Measurements from ENCODE around the gene ELP5. TPM values are rescaled to one million over a fixed set of nuclear protein-coding genes. Genes with fewer than 3 reads are reported as not detected.

ELP5 gene
- total RNA-seq, 2 donors from 2014 or later = 34.4 to 77.9 TPM

GRCh38 chr17:7217113-7217987 is 34.7 kb upstream of the ELP5 start:
- Histone ChIP-seq H3K9me3 (no peaks in the 10 kb centered on the region), H3K4me3 (peak overlapping the region; percentile 16), H3K9ac (ENCODE audit: low read depth in 2 of 2, low read length in 2 of 2) (peak overlapping the region; percentile 43 to 51), H3K4me1 (peaks cover 14% of the 10 kb centered on the region), H3K27me3 (no peaks in the 10 kb centered on the region), H3K36me3 (peaks cover 2% of the 10 kb centered on the region), H3K27ac (peak overlapping the region; percentile 31)
- TF ChIP-seq CTCF (IDR thresholded peaks at IDR 0.05) = no peak
- intact Hi-C loops (cut with DNase I) = no loop called here
- DNase-seq = no peak

DNA sequence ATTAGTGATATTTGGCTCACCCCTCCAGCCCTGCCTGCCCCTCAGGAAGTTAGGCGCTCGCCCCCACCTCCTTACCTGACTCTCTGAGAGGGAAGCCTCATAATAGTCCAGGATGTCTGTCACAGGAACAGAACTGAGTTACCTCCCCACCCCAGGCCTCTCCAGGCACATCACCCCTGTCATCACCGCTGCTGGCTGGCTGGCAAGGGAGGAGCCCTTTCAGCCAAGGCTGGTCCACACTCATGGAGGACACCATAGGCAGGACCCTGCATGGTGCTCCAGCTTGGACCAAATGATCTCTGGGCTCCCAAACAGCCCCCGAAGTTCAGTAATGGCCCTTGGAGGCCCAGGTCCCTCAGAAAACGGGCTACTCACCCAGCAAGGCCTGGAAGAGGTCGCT is 33.8 kb upstream of the ELP5 start:
- Histone ChIP-seq H3K9ac (ENCODE audit: low read depth in 2 of 2, low read length in 2 of 2) (peak overlapping the region; percentile 28 to 51), H3K27ac (no peak overlapping the region), H3K36me3 (peaks cover 10% of the 10 kb centered on the region), H3K4me3 (no peak overlapping the region), H3K4me1 (peaks cover 14% of the 10 kb centered on the region), H3K27me3 (no peaks in the 10 kb centered on the region), H3K9me3 (no peaks in the 10 kb centered on the region)
- no peak for TF ChIP-seq CTCF (IDR thresholded peaks at IDR 0.05)
- intact Hi-C loops (cut with DNase I) = no loop called here
- no peak for DNase-seq

DNA sequence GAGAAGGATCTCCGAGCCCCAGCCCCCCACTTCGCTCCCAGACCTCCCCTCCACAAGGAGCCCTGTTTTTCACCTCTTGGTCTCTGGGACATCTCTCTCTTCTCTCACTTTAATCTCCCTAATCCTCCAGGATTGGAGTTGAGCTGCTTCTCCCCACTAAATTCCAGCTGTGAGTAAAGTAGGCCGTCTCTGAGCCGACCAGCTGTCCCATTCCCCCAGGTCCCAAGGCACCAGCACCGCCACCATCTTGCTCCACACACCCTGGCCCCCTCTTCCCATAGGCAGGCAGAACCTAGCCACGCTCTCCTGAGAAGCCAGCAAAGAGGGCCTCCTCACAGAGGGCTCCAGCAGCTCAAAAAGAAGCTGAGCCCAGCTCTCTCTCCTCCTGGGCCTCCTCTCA is 33.3 kb upstream of the ELP5 start:
- H3K9me3 ChIP-seq = no peaks in the 10 kb centered on the region
- no peak for DNase-seq
- H3K36me3 ChIP-seq = peaks cover 11% of the 10 kb centered on the region
- H3K9ac ChIP-seq (ENCODE audit: low read depth in 2 of 2, low read length in 2 of 2) = peak overlapping the region in 1 of 2 donors; percentile 77
- intact Hi-C loops (cut with DNase I) = no loop called here
- peak overlapping the region; percentile 99 for H3K27ac ChIP-seq
- peaks cover 14% of the 10 kb centered on the region for H3K4me1 ChIP-seq
- no peak for TF ChIP-seq CTCF (IDR thresholded peaks at IDR 0.05)
- H3K27me3 ChIP-seq = no peaks in the 10 kb centered on the region
- H3K4me3 ChIP-seq = no peak overlapping the region

DNA sequence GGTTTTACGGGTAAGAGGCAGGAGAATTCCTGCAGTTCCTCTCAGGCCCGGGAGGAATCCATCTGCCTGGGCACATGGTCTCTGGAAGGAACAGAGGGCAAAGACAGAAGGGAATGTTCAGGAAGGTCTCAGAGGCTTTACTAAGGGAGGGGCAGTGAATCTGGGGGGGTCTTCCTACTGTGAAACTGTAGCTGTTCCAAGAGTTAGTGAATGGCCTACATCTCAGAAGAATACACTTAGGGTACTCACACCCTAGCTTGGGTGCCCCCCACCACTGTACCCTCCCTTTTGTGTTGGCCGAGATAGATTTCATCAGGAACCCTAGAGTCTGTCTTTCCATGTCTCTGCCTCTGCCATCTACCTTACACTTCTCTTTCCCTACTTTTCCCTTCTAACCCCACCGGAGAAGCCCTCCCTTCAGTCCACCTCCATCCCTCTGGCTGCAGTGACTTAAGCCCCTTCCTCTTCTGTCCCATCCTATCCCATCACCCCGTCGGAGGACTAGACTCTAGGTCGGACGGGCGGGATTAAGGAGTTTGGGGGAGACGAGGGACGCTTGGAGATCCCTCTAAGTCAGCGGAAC is 32.7 kb upstream of the ELP5 start:
- H3K27me3 ChIP-seq = no peaks in the 10 kb centered on the region
- H3K9ac ChIP-seq (ENCODE audit: low read depth in 2 of 2, low read length in 2 of 2) = peak overlapping the region; percentile 77 to 97
- no peak for TF ChIP-seq CTCF (IDR thresholded peaks at IDR 0.05)
- H3K4me3 ChIP-seq = peak overlapping the region; percentile 96
- peak overlapping the region; percentile 99 for H3K27ac ChIP-seq
- peaks cover 14% of the 10 kb centered on the region for H3K4me1 ChIP-seq
- intact Hi-C loops (cut with DNase I) = no loop called here
- H3K36me3 ChIP-seq = peaks cover 11% of the 10 kb centered on the region
- no peak for DNase-seq
- H3K9me3 ChIP-seq = no peaks in the 10 kb centered on the region

DNA sequence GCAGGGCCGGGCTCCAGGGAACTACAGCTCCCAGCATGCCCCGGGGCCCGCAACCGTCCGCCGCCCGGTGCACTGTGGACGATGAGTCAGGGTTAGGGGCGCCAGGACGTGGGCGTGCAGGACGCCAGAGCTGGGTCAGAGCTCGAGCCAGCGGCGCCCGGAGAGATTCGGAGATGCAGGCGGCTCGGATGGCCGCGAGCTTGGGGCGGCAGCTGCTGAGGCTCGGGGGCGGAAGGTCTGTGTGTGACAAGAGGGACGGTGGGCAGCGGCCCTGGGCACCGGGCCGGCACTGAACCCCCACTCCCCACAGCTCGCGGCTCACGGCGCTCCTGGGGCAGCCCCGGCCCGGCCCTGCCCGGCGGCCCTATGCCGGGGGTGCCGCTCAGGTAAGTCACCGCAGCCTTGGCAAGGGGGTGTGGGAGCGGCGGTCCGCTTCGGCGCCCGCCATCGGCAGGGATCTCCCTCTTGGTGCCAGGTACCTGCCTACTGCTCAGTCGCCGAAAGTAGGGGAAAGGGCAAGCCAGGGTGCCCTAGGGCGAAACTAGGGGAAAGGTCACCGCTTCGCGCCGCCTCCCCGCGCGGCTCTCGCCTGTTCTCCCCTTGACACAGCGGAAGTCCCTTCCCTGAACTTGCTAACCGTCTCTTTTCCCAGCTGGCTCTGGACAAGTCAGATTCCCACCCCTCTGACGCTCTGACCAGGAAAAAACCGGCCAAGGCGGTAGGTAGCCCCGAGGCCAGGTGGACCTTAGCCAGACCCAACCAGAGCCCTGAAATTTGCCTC is 32.0 kb upstream of the ELP5 start, which contains the start of the genes ACADVL and DLG4:
Gene ACADVL, plus strand, starts transcription at position 127 of the 781 bp plus-strand sequence. Its CDS starts 47 bp downstream, at position 174.
Gene DLG4, minus strand, starts transcription at position 25 of the 781 bp plus-strand sequence.
- H3K36me3 ChIP-seq = peaks cover 11% of the 10 kb centered on the region
- TF ChIP-seq CTCF (IDR thresholded peaks at IDR 0.05) = no peak
- H3K27me3 ChIP-seq = no peaks in the 10 kb centered on the region
- intact Hi-C loops (cut with DNase I) = no loop called here
- peaks cover 14% of the 10 kb centered on the region for H3K4me1 ChIP-seq
- DNase-seq = peak; percentile 92
- peak within 1 kb of the TSS; percentile 77 to 97 for H3K9ac ChIP-seq (ENCODE audit: low read depth in 2 of 2, low read length in 2 of 2)
- H3K27ac ChIP-seq = peak within 1 kb of the TSS; percentile 99
- no peaks in the 10 kb centered on the region for H3K9me3 ChIP-seq
- peak within 1 kb of the TSS; percentile 96 for H3K4me3 ChIP-seq
